ENCODE data around the gene SH3D21.

DNA sequence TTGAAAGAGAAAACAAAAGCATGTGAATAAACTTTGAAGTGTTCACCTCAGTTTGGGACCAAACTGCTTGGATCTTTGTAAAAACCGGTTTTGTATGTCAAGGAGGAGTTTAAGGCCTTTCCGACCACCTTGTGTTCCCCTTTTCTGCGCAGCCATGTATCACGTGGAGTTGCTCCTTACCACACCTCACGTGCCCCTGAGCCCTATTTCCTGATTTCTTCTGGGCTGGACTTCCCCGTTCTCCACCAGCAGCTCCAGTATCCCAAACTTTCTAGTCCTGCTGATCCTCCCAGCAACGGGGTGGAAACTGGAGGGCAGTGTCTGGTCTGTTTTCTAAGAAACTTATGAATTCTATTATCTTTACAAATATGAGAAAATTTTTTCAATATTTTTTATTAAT lies 1.6 kb upstream of the SH3D21 start:
- TF ChIP-seq, protein P1, sequence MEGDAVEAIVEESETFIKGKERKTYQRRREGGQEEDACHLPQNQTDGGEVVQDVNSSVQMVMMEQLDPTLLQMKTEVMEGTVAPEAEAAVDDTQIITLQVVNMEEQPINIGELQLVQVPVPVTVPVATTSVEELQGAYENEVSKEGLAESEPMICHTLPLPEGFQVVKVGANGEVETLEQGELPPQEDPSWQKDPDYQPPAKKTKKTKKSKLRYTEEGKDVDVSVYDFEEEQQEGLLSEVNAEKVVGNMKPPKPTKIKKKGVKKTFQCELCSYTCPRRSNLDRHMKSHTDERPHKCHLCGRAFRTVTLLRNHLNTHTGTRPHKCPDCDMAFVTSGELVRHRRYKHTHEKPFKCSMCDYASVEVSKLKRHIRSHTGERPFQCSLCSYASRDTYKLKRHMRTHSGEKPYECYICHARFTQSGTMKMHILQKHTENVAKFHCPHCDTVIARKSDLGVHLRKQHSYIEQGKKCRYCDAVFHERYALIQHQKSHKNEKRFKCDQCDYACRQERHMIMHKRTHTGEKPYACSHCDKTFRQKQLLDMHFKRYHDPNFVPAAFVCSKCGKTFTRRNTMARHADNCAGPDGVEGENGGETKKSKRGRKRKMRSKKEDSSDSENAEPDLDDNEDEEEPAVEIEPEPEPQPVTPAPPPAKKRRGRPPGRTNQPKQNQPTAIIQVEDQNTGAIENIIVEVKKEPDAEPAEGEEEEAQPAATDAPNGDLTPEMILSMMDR (IDR thresholded peaks at IDR 0.05), result no peak
- TF ChIP-seq ZFX (IDR thresholded peaks at IDR 0.05; ENCODE audit: borderline replicate concordance), result no peak

All from 22Rv1 (cell line).